Measurements from ENCODE around the gene AUTS2.

Gene AUTS2

GRCh38 chr7:69937097-69937496, 338.8 kb downstream of the AUTS2 start:
- H3K27ac ChIP-seq (ENCODE audit: low read length), result no peak overlapping the region
- no peaks in the 10 kb centered on the region for H3K27me3 ChIP-seq (ENCODE audit: control insufficient read depth in 1 of 2, insufficient read depth in 2 of 2, low read length in 2 of 2)
- no peaks in the 10 kb centered on the region for H3K9me3 ChIP-seq (ENCODE audit: control insufficient read depth in 2 of 2, low read length in 2 of 2)
- peaks cover 4% of the 10 kb centered on the region for H3K4me1 ChIP-seq (ENCODE audit: control insufficient read depth, insufficient read depth, low read length)
- no peak overlapping the region for H3K4me3 ChIP-seq (ENCODE audit: low read length in 2 of 2)
- no peaks in the 10 kb centered on the region for H3K36me3 ChIP-seq (ENCODE audit: control insufficient read depth in 2 of 2, insufficient read depth in 2 of 2, low read length in 2 of 2)
- no peak overlapping the region for H3K9ac ChIP-seq (ENCODE audit: low read length in 2 of 2)

- no peaks in the 10 kb centered on the region for H3K36me3 ChIP-seq (ENCODE audit: control insufficient read depth in 2 of 2, insufficient read depth in 2 of 2, low read length in 2 of 2)
- no peak overlapping the region for H3K4me3 ChIP-seq (ENCODE audit: low read length in 2 of 2)
- H3K27me3 ChIP-seq (ENCODE audit: control insufficient read depth in 1 of 2, insufficient read depth in 2 of 2, low read length in 2 of 2), result no peaks in the 10 kb centered on the region
- no peaks in the 10 kb centered on the region for H3K9me3 ChIP-seq (ENCODE audit: control insufficient read depth in 2 of 2, low read length in 2 of 2)
- H3K27ac ChIP-seq (ENCODE audit: low read length), result no peak overlapping the region
- H3K9ac ChIP-seq (ENCODE audit: low read length in 2 of 2), result no peak overlapping the region
- peaks cover 4% of the 10 kb centered on the region for H3K4me1 ChIP-seq (ENCODE audit: control insufficient read depth, insufficient read depth, low read length)
Measured at GRCh38 chr7:69939317-69939716, 341.0 kb downstream of the AUTS2 start.

- Histone ChIP-seq H3K9me3 (ENCODE audit: control insufficient read depth in 2 of 2, low read length in 2 of 2) (no peaks in the 10 kb centered on the region), H3K4me3 (ENCODE audit: low read length in 2 of 2) (no peak overlapping the region), H3K27ac (ENCODE audit: low read length) (no peak overlapping the region), H3K9ac (ENCODE audit: low read length in 2 of 2) (no peak overlapping the region), H3K36me3 (ENCODE audit: control insufficient read depth in 2 of 2, insufficient read depth in 2 of 2, low read length in 2 of 2) (no peaks in the 10 kb centered on the region), H3K27me3 (ENCODE audit: control insufficient read depth in 1 of 2, insufficient read depth in 2 of 2, low read length in 2 of 2) (no peaks in the 10 kb centered on the region), H3K4me1 (ENCODE audit: control insufficient read depth, insufficient read depth, low read length) (no peaks in the 10 kb centered on the region)
Measured at GRCh38 chr7:69941077-69941651, 342.9 kb downstream of the AUTS2 start.

- H3K4me1 ChIP-seq (ENCODE audit: control insufficient read depth, insufficient read depth, low read length), result no peaks in the 10 kb centered on the region
- no peak overlapping the region for H3K9ac ChIP-seq (ENCODE audit: low read length in 2 of 2)
- no peaks in the 10 kb centered on the region for H3K9me3 ChIP-seq (ENCODE audit: control insufficient read depth in 2 of 2, low read length in 2 of 2)
- no peaks in the 10 kb centered on the region for H3K36me3 ChIP-seq (ENCODE audit: control insufficient read depth in 2 of 2, insufficient read depth in 2 of 2, low read length in 2 of 2)
- no peak overlapping the region for H3K27ac ChIP-seq (ENCODE audit: low read length)
- no peak overlapping the region for H3K4me3 ChIP-seq (ENCODE audit: low read length in 2 of 2)
- no peaks in the 10 kb centered on the region for H3K27me3 ChIP-seq (ENCODE audit: control insufficient read depth in 1 of 2, insufficient read depth in 2 of 2, low read length in 2 of 2)
Measured at GRCh38 chr7:69942573-69942972, 344.3 kb downstream of the AUTS2 start.

DNA sequence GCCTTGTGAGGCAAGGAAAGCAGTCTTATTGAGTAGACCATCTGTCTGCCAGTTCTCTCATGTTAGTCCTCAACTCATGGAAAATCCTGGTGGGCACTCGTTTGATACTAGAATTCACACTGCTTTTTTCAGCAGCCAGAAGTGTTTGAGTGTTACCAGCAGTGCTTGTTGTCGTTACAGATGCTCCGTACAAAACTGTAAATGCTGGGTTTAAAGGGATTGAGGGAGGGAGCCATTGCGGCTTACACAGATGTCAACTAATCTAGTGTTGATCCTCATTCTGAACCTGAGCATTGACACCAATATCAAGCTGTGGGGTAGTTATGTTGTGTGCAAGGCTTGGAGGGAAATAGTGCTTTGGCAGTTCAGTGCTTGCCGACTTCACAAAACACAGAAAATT, 348.6 kb downstream of the AUTS2 start:
- Histone ChIP-seq H3K4me1 (ENCODE audit: control insufficient read depth, insufficient read depth, low read length) (no peaks in the 10 kb centered on the region), H3K9ac (ENCODE audit: low read length in 2 of 2) (no peak overlapping the region), H3K36me3 (ENCODE audit: control insufficient read depth in 2 of 2, insufficient read depth in 2 of 2, low read length in 2 of 2) (no peaks in the 10 kb centered on the region), H3K4me3 (ENCODE audit: low read length in 2 of 2) (no peak overlapping the region), H3K9me3 (ENCODE audit: control insufficient read depth in 2 of 2, low read length in 2 of 2) (no peaks in the 10 kb centered on the region), H3K27ac (ENCODE audit: low read length) (no peak overlapping the region), H3K27me3 (ENCODE audit: control insufficient read depth in 1 of 2, insufficient read depth in 2 of 2, low read length in 2 of 2) (no peaks in the 10 kb centered on the region)

GRCh38 chr7:69947998-69948397, 349.7 kb downstream of the AUTS2 start:
- Histone ChIP-seq H3K36me3 (ENCODE audit: control insufficient read depth in 2 of 2, insufficient read depth in 2 of 2, low read length in 2 of 2) (no peaks in the 10 kb centered on the region), H3K4me1 (ENCODE audit: control insufficient read depth, insufficient read depth, low read length) (peaks cover under 1% of the 10 kb centered on the region), H3K9me3 (ENCODE audit: control insufficient read depth in 2 of 2, low read length in 2 of 2) (no peaks in the 10 kb centered on the region), H3K9ac (ENCODE audit: low read length in 2 of 2) (no peak overlapping the region), H3K4me3 (ENCODE audit: low read length in 2 of 2) (no peak overlapping the region), H3K27me3 (ENCODE audit: control insufficient read depth in 1 of 2, insufficient read depth in 2 of 2, low read length in 2 of 2) (no peaks in the 10 kb centered on the region), H3K27ac (ENCODE audit: low read length) (no peak overlapping the region)

DNA sequence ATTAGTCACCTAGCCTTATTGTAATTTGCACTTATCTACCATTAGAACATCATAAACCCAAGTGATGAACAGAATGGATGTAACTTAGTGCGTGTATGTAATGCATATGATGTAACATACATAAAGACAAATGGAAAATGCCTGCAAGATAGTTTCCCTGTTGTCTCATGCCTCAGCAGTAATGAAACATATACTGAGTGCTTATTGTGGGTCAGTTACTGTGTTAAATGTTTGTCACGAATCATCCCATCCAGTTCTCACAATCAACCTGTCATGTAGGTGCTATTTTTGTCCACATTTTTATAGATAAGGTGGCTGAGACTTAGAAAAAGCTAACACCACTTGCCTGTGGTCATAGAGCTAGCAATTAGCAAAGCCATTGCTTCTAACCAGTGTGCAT, 350.8 kb downstream of the AUTS2 start:
- Histone ChIP-seq H3K4me3 (ENCODE audit: low read length in 2 of 2) (no peak overlapping the region), H3K27ac (ENCODE audit: low read length) (no peak overlapping the region), H3K4me1 (ENCODE audit: control insufficient read depth, insufficient read depth, low read length) (peaks cover 5% of the 10 kb centered on the region), H3K9ac (ENCODE audit: low read length in 2 of 2) (no peak overlapping the region), H3K27me3 (ENCODE audit: control insufficient read depth in 1 of 2, insufficient read depth in 2 of 2, low read length in 2 of 2) (no peaks in the 10 kb centered on the region), H3K36me3 (ENCODE audit: control insufficient read depth in 2 of 2, insufficient read depth in 2 of 2, low read length in 2 of 2) (no peaks in the 10 kb centered on the region), H3K9me3 (ENCODE audit: control insufficient read depth in 2 of 2, low read length in 2 of 2) (no peaks in the 10 kb centered on the region)

DNA sequence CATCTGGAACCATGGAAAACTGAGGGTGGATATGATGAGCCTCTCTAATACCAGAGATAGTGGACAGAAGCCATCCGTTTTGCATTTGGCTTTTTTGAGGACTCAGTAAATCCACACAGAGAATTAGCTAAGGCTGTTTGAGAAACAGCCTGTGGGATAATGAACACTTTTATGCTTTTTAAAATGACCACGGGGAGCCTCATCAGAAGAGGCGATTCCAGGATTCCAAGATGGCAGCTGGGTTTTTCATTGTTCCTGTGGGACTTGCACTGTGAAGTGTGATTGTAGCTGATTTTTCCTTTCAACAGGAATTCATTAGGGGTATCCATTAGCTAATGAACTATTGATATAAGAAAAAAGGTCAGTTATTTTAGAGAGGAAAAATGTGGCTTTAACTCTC, 353.2 kb downstream of the AUTS2 start:
- Histone ChIP-seq H3K36me3 (ENCODE audit: control insufficient read depth in 2 of 2, insufficient read depth in 2 of 2, low read length in 2 of 2) (no peaks in the 10 kb centered on the region), H3K27me3 (ENCODE audit: control insufficient read depth in 1 of 2, insufficient read depth in 2 of 2, low read length in 2 of 2) (no peaks in the 10 kb centered on the region), H3K9ac (ENCODE audit: low read length in 2 of 2) (no peak overlapping the region), H3K4me1 (ENCODE audit: control insufficient read depth, insufficient read depth, low read length) (peaks cover 5% of the 10 kb centered on the region), H3K27ac (ENCODE audit: low read length) (no peak overlapping the region), H3K4me3 (ENCODE audit: low read length in 2 of 2) (no peak overlapping the region), H3K9me3 (ENCODE audit: control insufficient read depth in 2 of 2, low read length in 2 of 2) (no peaks in the 10 kb centered on the region)

GRCh38 chr7:69953136-69954067, 355.1 kb downstream of the AUTS2 start:
- Histone ChIP-seq H3K9me3 (ENCODE audit: control insufficient read depth in 2 of 2, low read length in 2 of 2) (no peaks in the 10 kb centered on the region), H3K4me3 (ENCODE audit: low read length in 2 of 2) (no peak overlapping the region), H3K27ac (ENCODE audit: low read length) (no peak overlapping the region), H3K9ac (ENCODE audit: low read length in 2 of 2) (no peak overlapping the region), H3K4me1 (ENCODE audit: control insufficient read depth, insufficient read depth, low read length) (peaks cover 6% of the 10 kb centered on the region), H3K27me3 (ENCODE audit: control insufficient read depth in 1 of 2, insufficient read depth in 2 of 2, low read length in 2 of 2) (no peaks in the 10 kb centered on the region), H3K36me3 (ENCODE audit: control insufficient read depth in 2 of 2, insufficient read depth in 2 of 2, low read length in 2 of 2) (no peaks in the 10 kb centered on the region)

DNA sequence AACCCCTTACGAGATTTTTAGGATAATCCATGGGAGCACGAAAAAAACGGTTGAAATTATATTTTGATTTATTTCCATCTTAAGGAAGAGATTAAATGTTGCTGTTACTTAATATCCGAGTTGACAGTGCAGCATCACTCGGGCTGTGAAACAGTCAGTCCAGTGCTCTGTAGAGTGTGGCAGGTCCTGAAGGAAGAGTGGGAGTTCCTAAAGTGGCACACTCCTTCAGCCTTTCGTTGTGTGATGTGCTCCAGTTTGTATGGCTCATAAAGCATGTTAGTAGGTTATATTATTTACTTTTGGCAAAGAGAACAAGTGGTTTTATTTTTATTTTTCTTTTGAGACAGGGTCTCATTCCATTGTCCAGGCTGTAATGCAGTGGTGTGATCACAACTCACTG, 358.3 kb downstream of the AUTS2 start:
- no peak overlapping the region for H3K4me3 ChIP-seq (ENCODE audit: low read length in 2 of 2)
- no peaks in the 10 kb centered on the region for H3K36me3 ChIP-seq (ENCODE audit: control insufficient read depth in 2 of 2, insufficient read depth in 2 of 2, low read length in 2 of 2)
- H3K9me3 ChIP-seq (ENCODE audit: control insufficient read depth in 2 of 2, low read length in 2 of 2), result no peaks in the 10 kb centered on the region
- H3K27ac ChIP-seq (ENCODE audit: low read length), result no peak overlapping the region
- H3K9ac ChIP-seq (ENCODE audit: low read length in 2 of 2), result no peak overlapping the region
- H3K27me3 ChIP-seq (ENCODE audit: control insufficient read depth in 1 of 2, insufficient read depth in 2 of 2, low read length in 2 of 2), result no peaks in the 10 kb centered on the region
- peaks cover 14% of the 10 kb centered on the region for H3K4me1 ChIP-seq (ENCODE audit: control insufficient read depth, insufficient read depth, low read length)

DNA sequence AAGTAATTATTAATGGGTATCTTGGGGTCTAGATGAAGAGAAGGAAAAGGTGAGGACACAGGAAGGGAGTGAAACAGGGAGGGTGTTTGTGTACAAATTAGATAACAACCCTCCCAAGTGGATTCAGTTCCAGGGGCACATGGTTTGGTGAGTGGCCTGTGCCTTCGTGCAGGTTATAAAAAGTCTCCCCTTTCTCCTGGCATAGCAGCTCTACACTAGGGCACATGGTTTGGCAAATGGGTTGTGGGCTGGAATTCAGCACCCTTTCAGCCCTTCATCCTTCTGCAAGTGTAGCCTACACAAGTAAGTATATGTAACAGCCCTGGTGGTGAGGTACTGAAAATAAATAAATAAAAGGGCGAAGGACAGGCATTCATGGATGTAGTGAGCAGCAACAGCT, 359.4 kb downstream of the AUTS2 start:
- Histone ChIP-seq H3K36me3 (ENCODE audit: control insufficient read depth in 2 of 2, insufficient read depth in 2 of 2, low read length in 2 of 2) (no peaks in the 10 kb centered on the region), H3K4me3 (ENCODE audit: low read length in 2 of 2) (no peak overlapping the region), H3K27ac (ENCODE audit: low read length) (no peak overlapping the region), H3K9me3 (ENCODE audit: control insufficient read depth in 2 of 2, low read length in 2 of 2) (no peaks in the 10 kb centered on the region), H3K4me1 (ENCODE audit: control insufficient read depth, insufficient read depth, low read length) (peaks cover 24% of the 10 kb centered on the region), H3K9ac (ENCODE audit: low read length in 2 of 2) (no peak overlapping the region), H3K27me3 (ENCODE audit: control insufficient read depth in 1 of 2, insufficient read depth in 2 of 2, low read length in 2 of 2) (no peaks in the 10 kb centered on the region)
